Endothelial cell of umbilical vein (primary cell): ENCODE measurements around the gene UVRAG. TPM values are rescaled to one million over a fixed set of nuclear protein-coding genes. Genes with fewer than 3 reads are reported as not detected.

Source experiments
- BruUV-seq: library from RNA; stranded (reverse); fragments of 400-500 nt; replicated peaks from 2 replicates; lab custom pipeline; 2021; lab: Mats Ljungman, UMichigan
- CTCF ChIA-PET: fragments of 300-600, 350-600 bp; sonication (Branson Sonifier 250); formaldehyde crosslinking; loops from one replicate; lab custom pipeline; 2021; ENCODE audit warnings: antibody characterized with exemption, inconsistent platforms; lab: Charles Lee
- POLR2A ChIA-PET: fragments of 300-600, 350-600 bp; sonication (Branson Sonifier 250); formaldehyde crosslinking; loops from one replicate; lab custom pipeline; 2021; ENCODE audit warnings: antibody characterized with exemption, inconsistent platforms; lab: Charles Lee
- DNase-seq: peaks from one replicate; pipeline ENCODE4 v3.0.0-alpha.2; 2011; ENCODE audit warnings: low read depth, low spot score
- FAIRE-seq: peaks from 2 replicates; lab custom pipeline; 2011; peaks lifted over from hg19 to GRCh38; lab: Jason Lieb, UNC
- H2AFZ ChIP-seq: 2 replicates; pipeline ENCODE4 v1.6.0; 2012; ENCODE audit warnings: low read depth, low read length, control low read depth, inconsistent platforms
- H3K27ac ChIP-seq: 2 replicates; pipeline ENCODE4 v1.5.1; 2011; ENCODE audit warnings: low read depth, mild to moderate bottlenecking, control low read depth, low read length, moderate library complexity; ENCODE audit not compliant: insufficient read depth
- H3K27me3 ChIP-seq, 2 experiments: 2 replicates each; pipeline versions ENCODE4 v1.6.0 to v1.6.1; 2011; ENCODE audit warnings: low read length in 2 of 2, mixed read lengths in 1 of 2; ENCODE audit not compliant: control insufficient read depth in 2 of 2, insufficient read depth in 2 of 2
- H3K36me3 ChIP-seq, 2 experiments: 2 replicates in 1 of 2; 3 replicates in 1 of 2; pipeline ENCODE4 v1.5.1; 2011; ENCODE audit warnings: low read length in 2 of 2, mild to moderate bottlenecking in 1 of 2, moderate library complexity in 1 of 2; ENCODE audit not compliant: control insufficient read depth in 2 of 2, insufficient read depth in 2 of 2; ENCODE audit errors: extremely low read depth in 1 of 2
- H3K4me1 ChIP-seq: 3 replicates; pipeline ENCODE4 v1.5.1; 2011; ENCODE audit warnings: mild to moderate bottlenecking, low read length; ENCODE audit not compliant: control insufficient read depth, insufficient read depth; ENCODE audit errors: extremely low read depth
- H3K4me2 ChIP-seq: 2 replicates; pipeline ENCODE4 v1.6.1; 2011; ENCODE audit warnings: low read length, control low read depth, mixed read lengths; ENCODE audit not compliant: insufficient read depth
- H3K4me3 ChIP-seq, 3 experiments: fragments of 200-600 bp in 1 of 3; sonication (generic), shearing (Covaris generic) in 1 of 3; replicated peaks in 1 of 3; 2 replicates each; pipeline ENCODE4 v1.5.1; 2011 to 2016; ENCODE audit warnings: control low read depth in 3 of 3, low read length in 3 of 3, mild to moderate bottlenecking in 2 of 3, inconsistent platforms in 1 of 3, low read depth in 1 of 3, moderate library complexity in 1 of 3; ENCODE audit not compliant: insufficient read depth in 1 of 3
- H3K79me2 ChIP-seq: 2 replicates; pipeline ENCODE4 v1.6.0; 2012; ENCODE audit warnings: low read length, inconsistent platforms; ENCODE audit not compliant: control insufficient read depth, insufficient read depth
- H3K9ac ChIP-seq: replicated peaks from 2 replicates; pipeline ENCODE3; 2011; ENCODE audit warnings: low read length, control low read depth; ENCODE audit not compliant: insufficient read depth; ENCODE audit errors: extremely low read depth
- H3K9me1 ChIP-seq: replicated peaks from 3 replicates; pipeline ENCODE4 v1.6.0; 2011; ENCODE audit warnings: mild to moderate bottlenecking, low read length; ENCODE audit not compliant: control insufficient read depth, insufficient read depth; ENCODE audit errors: extremely low read depth
- H3K9me3 ChIP-seq: replicated peaks from 2 replicates; pipeline ENCODE4 v1.5.1; 2012; ENCODE audit warnings: low read length, inconsistent platforms; ENCODE audit not compliant: control insufficient read depth, insufficient read depth
- H4K20me1 ChIP-seq: replicated peaks from 2 replicates; pipeline ENCODE3; 2011; ENCODE audit warnings: mild to moderate bottlenecking, low read length; ENCODE audit not compliant: control insufficient read depth, insufficient read depth; ENCODE audit errors: extremely low read depth
- EZH2 ChIP-seq: IDR thresholded peaks from 2 replicates; pipeline ENCODE4 v1.6.1; 2012; ENCODE audit warnings: borderline replicate concordance, low read depth, mild to moderate bottlenecking, moderate library complexity, low read length, inconsistent platforms; ENCODE audit not compliant: severe bottlenecking
- FOS ChIP-seq: IDR thresholded peaks from 2 replicates; pipeline ENCODE4 v1.6.1; 2011; ENCODE audit warnings: mild to moderate bottlenecking, low read length, moderate library complexity, borderline replicate concordance; ENCODE audit not compliant: insufficient read depth
- GATA2 ChIP-seq: IDR thresholded peaks from 2 replicates; pipeline ENCODE4 v1.7.0; 2011; ENCODE audit warnings: low read depth, mild to moderate bottlenecking, moderate library complexity, mixed read lengths, low read length; ENCODE audit not compliant: insufficient read length, insufficient read depth
- JUN ChIP-seq: IDR thresholded peaks from 2 replicates; pipeline ENCODE4 v1.6.1; 2011; ENCODE audit warnings: borderline replicate concordance, low read depth; ENCODE audit not compliant: insufficient read length, insufficient read depth
- MYC ChIP-seq: IDR thresholded peaks from one replicate; pipeline ENCODE4 v1.6.1; 2011; ENCODE audit warnings: mild to moderate bottlenecking, low read depth, low read length
- POLR2A ChIP-seq: IDR thresholded peaks from 2 replicates; pipeline ENCODE4 v1.6.1; 2012; ENCODE audit warnings: low read depth, mild to moderate bottlenecking, control low read depth, low read length
- POLR2AphosphoS5 ChIP-seq: IDR thresholded peaks from 2 replicates; pipeline ENCODE4 v1.6.1; 2012; ENCODE audit warnings: low read depth, mild to moderate bottlenecking, control low read depth, low read length, moderate library complexity; ENCODE audit not compliant: insufficient read depth
- dilution Hi-C: fragments of 300-500 bp; cut with MboI; formaldehyde crosslinking; loops from one replicate; pipeline ENCODE4 v1.15.0; 2019; ENCODE audit warnings: low sequenced_read_pairs; ENCODE audit not compliant: extremely low pct_ligation_motif_present
- intact Hi-C: fragments of 100-400 bp; cut with micrococcal nuclease; formaldehyde crosslinking; loops from one replicate; pipeline ENCODE4 v1.10.0; 2022
- polyA plus RNA-seq, 4 experiments: library from polyadenylated mRNA; depleted of rRNA in 3 of 4; stranded (reverse) in 3 of 4; unstranded in 1 of 4; fragments of >200 nt; gene quantifications; 2 replicates each; pipeline versions ENCODE4 v1.2.1 to v1.2.3, GENCODE V29; 2011 to 2012; ENCODE audit warnings: missing spikeins in 1 of 4
- total RNA-seq: library from RNA; stranded (reverse); gene quantifications from 2 replicates; pipeline ENCODE4 v1.2.3, GENCODE V29; 2021
- TF ChIP-seq, protein P1 (sequence below), 2 donors: IDR thresholded peaks; 1 replicate in 1 of 2; 2 replicates in 1 of 2; pipeline ENCODE4 v1.5.1; 2011; ENCODE audit warnings: low read length in 2 of 2, mild to moderate bottlenecking in 2 of 2, moderate library complexity in 2 of 2, control low read depth in 1 of 2, inconsistent platforms in 1 of 2, low read depth in 1 of 2; ENCODE audit not compliant: insufficient read depth in 1 of 2; ENCODE audit errors: extremely low read depth in 1 of 2
- TF ChIP-seq, protein P2 (sequence below): IDR thresholded peaks from 2 replicates; pipeline ENCODE4 v1.6.1; 2011; ENCODE audit not compliant: insufficient read depth, insufficient read length

The UVRAG gene
- total and polyA plus RNA-seq, 2 donors (not counting 3 experiments of a cell fraction or from before 2014, with no cell fraction given) = 21.2 to 65.6 TPM

DNA sequence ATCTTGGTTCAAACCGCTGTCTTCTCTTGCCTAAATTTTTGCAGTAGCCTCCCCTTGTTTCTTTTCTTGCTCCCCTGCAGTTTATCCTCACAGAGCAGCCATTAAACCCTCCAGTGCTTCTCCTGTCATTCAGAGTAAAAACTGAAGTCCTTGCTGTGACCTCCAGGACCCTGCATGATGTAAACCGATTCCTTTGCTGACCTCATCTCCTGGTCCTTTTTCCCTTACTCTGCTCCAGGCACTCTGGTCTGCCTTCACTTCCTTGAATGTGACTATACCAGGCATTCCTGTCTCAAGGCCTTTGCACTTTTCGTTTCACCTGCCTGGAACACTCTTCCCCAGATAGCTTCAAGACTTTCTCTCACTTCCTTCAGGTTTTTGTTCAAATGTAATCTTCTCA lies 239.3 kb downstream of the UVRAG start:
- CTCF ChIA-PET = interaction anchor here (1.2 kb wide), 1 partner anchor 16 kb away, joined by 3 read pairs; no protein-coding TSS in a partner anchor
- dilution Hi-C loops = no loop called here
- Histone ChIP-seq H3K9me3 (no peaks in the 10 kb centered on the region), H3K9ac (no peak overlapping the region), H3K4me3 (no peak overlapping the region), H3K4me2 (no peak overlapping the region), H3K9me1 (no peaks in the 10 kb centered on the region), H4K20me1 (no peaks in the 10 kb centered on the region), H3K36me3 (no peaks in the 10 kb centered on the region), H3K79me2 (peaks cover 7% of the 10 kb centered on the region), H2AFZ (no peak overlapping the region), H3K27ac (no peak overlapping the region), H3K27me3 (no peaks in the 10 kb centered on the region), H3K4me1 (no peaks in the 10 kb centered on the region)
- no peak for DNase-seq
- intact Hi-C loops = no loop called here
- POLR2A ChIA-PET = no interaction called here
- FAIRE-seq = no peak
- TF ChIP-seq POLR2AphosphoS5 (no peak), FOS (no peak), JUN (no peak), GATA2 (no peak), EZH2 (no peak), MYC (no peak), POLR2A (no peak)
- TF ChIP-seq, protein P1, sequence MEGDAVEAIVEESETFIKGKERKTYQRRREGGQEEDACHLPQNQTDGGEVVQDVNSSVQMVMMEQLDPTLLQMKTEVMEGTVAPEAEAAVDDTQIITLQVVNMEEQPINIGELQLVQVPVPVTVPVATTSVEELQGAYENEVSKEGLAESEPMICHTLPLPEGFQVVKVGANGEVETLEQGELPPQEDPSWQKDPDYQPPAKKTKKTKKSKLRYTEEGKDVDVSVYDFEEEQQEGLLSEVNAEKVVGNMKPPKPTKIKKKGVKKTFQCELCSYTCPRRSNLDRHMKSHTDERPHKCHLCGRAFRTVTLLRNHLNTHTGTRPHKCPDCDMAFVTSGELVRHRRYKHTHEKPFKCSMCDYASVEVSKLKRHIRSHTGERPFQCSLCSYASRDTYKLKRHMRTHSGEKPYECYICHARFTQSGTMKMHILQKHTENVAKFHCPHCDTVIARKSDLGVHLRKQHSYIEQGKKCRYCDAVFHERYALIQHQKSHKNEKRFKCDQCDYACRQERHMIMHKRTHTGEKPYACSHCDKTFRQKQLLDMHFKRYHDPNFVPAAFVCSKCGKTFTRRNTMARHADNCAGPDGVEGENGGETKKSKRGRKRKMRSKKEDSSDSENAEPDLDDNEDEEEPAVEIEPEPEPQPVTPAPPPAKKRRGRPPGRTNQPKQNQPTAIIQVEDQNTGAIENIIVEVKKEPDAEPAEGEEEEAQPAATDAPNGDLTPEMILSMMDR (IDR thresholded peaks at IDR 0.05; ENCODE audit: extremely low read depth in 1 of 2, insufficient read depth in 1 of 2, low read depth in 1 of 2, low read length in 2 of 2) = no peak
- TF ChIP-seq, protein P2, sequence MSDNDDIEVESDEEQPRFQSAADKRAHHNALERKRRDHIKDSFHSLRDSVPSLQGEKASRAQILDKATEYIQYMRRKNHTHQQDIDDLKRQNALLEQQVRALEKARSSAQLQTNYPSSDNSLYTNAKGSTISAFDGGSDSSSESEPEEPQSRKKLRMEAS = no peak
- BruUV-seq = no TSS peak
